ENCODE measurements around the gene STEAP3.

GRCh38 chr2:119174993-119175347, 48.7 kb upstream of the STEAP3 start:
- no peak for TF ChIP-seq POLR2A (IDR thresholded peaks at IDR 0.05; ENCODE audit: low read depth)
- no peak for TF ChIP-seq CTCF (IDR thresholded peaks at IDR 0.05)
- no peak for TF ChIP-seq POLR2AphosphoS5 (IDR thresholded peaks at IDR 0.05)

Measured in esophagus muscularis mucosa (tissue), 3 donors.